ENCODE results near the gene STXBP1. TPM values are rescaled to one million over a fixed set of nuclear protein-coding genes. Genes with fewer than 3 reads are reported as not detected.

The STXBP1 gene
- total RNA-seq, 2 donors from 2014 or later: 8.2 to 15.8 TPM

- H3K36me3 ChIP-seq: no peaks in the 10 kb centered on the region
- no peaks in the 10 kb centered on the region for H3K27me3 ChIP-seq
- no peak overlapping the region for H3K27ac ChIP-seq
- no peak overlapping the region for H3K9ac ChIP-seq (ENCODE audit: low read depth in 2 of 2, low read length in 2 of 2)
- no peak for DNase-seq
- no peaks in the 10 kb centered on the region for H3K4me1 ChIP-seq
- no peaks in the 10 kb centered on the region for H3K9me3 ChIP-seq
- TF ChIP-seq CTCF (IDR thresholded peaks at IDR 0.05): no peak
- intact Hi-C loops (cut with DNase I): no loop called here
- no peak overlapping the region for H3K4me3 ChIP-seq
These were observed 50.5 kb downstream of the STXBP1 start for GRCh38 chr9:127662617-127663016.

DNA sequence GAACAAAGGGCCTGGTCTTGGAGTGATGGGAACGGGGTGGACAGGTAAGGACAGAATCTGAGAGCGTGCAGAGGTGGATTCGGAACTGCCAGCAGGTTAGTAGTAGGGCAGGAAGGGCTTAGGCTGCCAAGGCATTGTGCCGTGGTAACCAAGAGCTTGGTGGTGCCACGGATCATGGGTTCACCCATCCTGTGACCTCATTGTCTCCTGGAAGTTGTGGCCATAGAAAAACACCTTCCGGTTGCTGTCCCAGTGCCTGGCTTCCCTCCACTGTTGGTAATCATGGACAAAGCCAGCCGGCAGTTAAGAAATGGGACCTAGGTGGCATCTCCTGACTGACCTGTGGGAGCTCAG lies 52.2 kb downstream of the STXBP1 start:
- intact Hi-C loops (cut with DNase I): no loop called here
- H3K4me3 ChIP-seq: no peak overlapping the region
- no peak overlapping the region for H3K27ac ChIP-seq
- no peak overlapping the region for H3K9ac ChIP-seq (ENCODE audit: low read depth in 2 of 2, low read length in 2 of 2)
- no peak for DNase-seq
- H3K27me3 ChIP-seq: no peaks in the 10 kb centered on the region
- no peaks in the 10 kb centered on the region for H3K4me1 ChIP-seq
- H3K9me3 ChIP-seq: no peaks in the 10 kb centered on the region
- TF ChIP-seq CTCF (IDR thresholded peaks at IDR 0.05): no peak
- no peaks in the 10 kb centered on the region for H3K36me3 ChIP-seq

- H3K27me3 ChIP-seq: no peaks in the 10 kb centered on the region
- no peak for TF ChIP-seq CTCF (IDR thresholded peaks at IDR 0.05)
- intact Hi-C loops (cut with DNase I): no loop called here
- no peaks in the 10 kb centered on the region for H3K4me1 ChIP-seq
- no peak overlapping the region for H3K27ac ChIP-seq
- no peak for DNase-seq
- H3K9me3 ChIP-seq: no peaks in the 10 kb centered on the region
- H3K4me3 ChIP-seq: no peak overlapping the region
- H3K9ac ChIP-seq (ENCODE audit: low read depth in 2 of 2, low read length in 2 of 2): no peak overlapping the region
- H3K36me3 ChIP-seq: no peaks in the 10 kb centered on the region
These were observed 52.8 kb downstream of the STXBP1 start for GRCh38 chr9:127664678-127665507.

GRCh38 chr9:127667127-127667844 lies 55.2 kb downstream of the STXBP1 start:
- Histone ChIP-seq H3K27ac (no peak overlapping the region), H3K36me3 (no peaks in the 10 kb centered on the region), H3K4me1 (no peaks in the 10 kb centered on the region), H3K9me3 (no peaks in the 10 kb centered on the region), H3K27me3 (no peaks in the 10 kb centered on the region), H3K4me3 (no peak overlapping the region), H3K9ac (ENCODE audit: low read depth in 2 of 2, low read length in 2 of 2) (no peak overlapping the region)
- intact Hi-C loops (cut with DNase I): no loop called here
- no peak for DNase-seq
- TF ChIP-seq CTCF (IDR thresholded peaks at IDR 0.05): no peak

GRCh38 chr9:127667906-127668305 lies 55.8 kb downstream of the STXBP1 start:
- intact Hi-C loops (cut with DNase I): no loop called here
- no peak overlapping the region for H3K4me3 ChIP-seq
- H3K27me3 ChIP-seq: no peaks in the 10 kb centered on the region
- H3K36me3 ChIP-seq: no peaks in the 10 kb centered on the region
- TF ChIP-seq CTCF (IDR thresholded peaks at IDR 0.05): no peak
- H3K4me1 ChIP-seq: no peaks in the 10 kb centered on the region
- H3K27ac ChIP-seq: no peak overlapping the region
- H3K9me3 ChIP-seq: no peaks in the 10 kb centered on the region
- DNase-seq: no peak
- H3K9ac ChIP-seq (ENCODE audit: low read depth in 2 of 2, low read length in 2 of 2): no peak overlapping the region
